Neural progenitor cell (in vitro differentiated cells): ENCODE results near the gene PGGT1B. TPM values are rescaled to one million over a fixed set of nuclear protein-coding genes. Genes with fewer than 3 reads are reported as not detected.

Experiments
- DNase-seq: peaks from one replicate; pipeline ENCODE4 v3.0.0-alpha.2; 2016; ENCODE audit warnings: low spot score
- H2AFZ ChIP-seq: fragments of 200-600 bp; sonication (generic); replicated peaks from 2 replicates; pipeline ENCODE4 v1.6.1; 2016; ENCODE audit warnings: antibody characterized with exemption
- H3F3A ChIP-seq: fragments of 200-600 bp; sonication (generic); 2 replicates; pipeline ENCODE4 v1.6.1; 2016; ENCODE audit warnings: antibody characterized with exemption, low read depth
- H3K27ac ChIP-seq: fragments of 200-600 bp; sonication (generic); 2 replicates; pipeline ENCODE4 v1.5.1; 2016; ENCODE audit warnings: mild to moderate bottlenecking
- H3K27me3 ChIP-seq: fragments of 200-600 bp; sonication (generic); 2 replicates; pipeline ENCODE4 v1.6.1; 2016; ENCODE audit warnings: mild to moderate bottlenecking, moderate library complexity
- H3K36me3 ChIP-seq: fragments of 200-600 bp; sonication (generic); 2 replicates; pipeline ENCODE4 v1.5.1; 2016
- H3K4me1 ChIP-seq: fragments of 200-600 bp; sonication (generic); 2 replicates; pipeline ENCODE4 v1.6.1; 2016; ENCODE audit warnings: mixed run types
- H3K4me2 ChIP-seq: fragments of 200-600 bp; sonication (generic); 2 replicates; pipeline ENCODE4 v1.6.1; 2016
- H3K4me3 ChIP-seq: fragments of 200-600 bp; sonication (generic); 2 replicates; pipeline ENCODE4 v1.5.1; 2016
- H3K79me2 ChIP-seq: fragments of 200-600 bp; sonication (generic); 2 replicates; pipeline ENCODE4 v1.6.1; 2016; ENCODE audit warnings: low read depth
- H3K9ac ChIP-seq: fragments of 200-600 bp; sonication (generic); 2 replicates; pipeline ENCODE4 v1.6.1; 2016
- H3K9me3 ChIP-seq: fragments of 200-600 bp; sonication (generic); 2 replicates; pipeline ENCODE4 v1.5.1; 2016; ENCODE audit warnings: low read depth
- H4K20me1 ChIP-seq: fragments of 200-600 bp; sonication (generic); 2 replicates; pipeline ENCODE4 v1.6.1; 2016; ENCODE audit warnings: low read depth
- H3K27ac Mint-ChIP-seq: 3 replicates; pipeline ENCODE4 v1.8.0; 2021; ENCODE audit warnings: mixed read lengths
- H3K27me3 Mint-ChIP-seq: 2 replicates; pipeline ENCODE4 v1.8.0; 2022; ENCODE audit warnings: low read depth, mild to moderate bottlenecking, inconsistent platforms, moderate library complexity, mixed read lengths; ENCODE audit not compliant: insufficient read depth
- H3K36me3 Mint-ChIP-seq: 3 replicates; pipeline ENCODE4 v1.8.0; 2021; ENCODE audit warnings: mixed read lengths
- H3K4me1 Mint-ChIP-seq: 3 replicates; pipeline ENCODE4 v1.8.0; 2021; ENCODE audit warnings: mixed read lengths
- H3K4me3 Mint-ChIP-seq: 3 replicates; pipeline ENCODE4 v1.8.0; 2021; ENCODE audit warnings: mild to moderate bottlenecking, moderate library complexity, mixed read lengths
- H3K9me3 Mint-ChIP-seq: 3 replicates; pipeline ENCODE4 v1.8.0; 2020; ENCODE audit warnings: mixed read lengths
- CTCF ChIP-seq: fragments of 200-600 bp; sonication (generic); IDR thresholded peaks from 2 replicates; pipeline ENCODE4 v1.5.1; 2017; ENCODE audit warnings: antibody characterized with exemption, mild to moderate bottlenecking
- EZH2 ChIP-seq: fragments of 200-600 bp; sonication (generic); IDR thresholded peaks from 2 replicates; pipeline ENCODE4 v1.6.1; 2017; ENCODE audit warnings: antibody characterized with exemption, mild to moderate bottlenecking, moderate library complexity
- EZH2phosphoT487 ChIP-seq: fragments of 200-600 bp; sonication (generic); IDR thresholded peaks from 2 replicates; pipeline ENCODE4 v1.6.1; 2017; ENCODE audit warnings: antibody characterized with exemption
- total RNA-seq: library from RNA; depleted of rRNA; stranded (reverse); fragments of >200 nt; gene quantifications from 2 replicates; pipeline ENCODE4 v1.2.3, GENCODE V29; 2015; ENCODE audit warnings: low replicate concordance

Gene PGGT1B
- total RNA-seq, 1 donor from 2014 or later, result 20.6 TPM

DNA sequence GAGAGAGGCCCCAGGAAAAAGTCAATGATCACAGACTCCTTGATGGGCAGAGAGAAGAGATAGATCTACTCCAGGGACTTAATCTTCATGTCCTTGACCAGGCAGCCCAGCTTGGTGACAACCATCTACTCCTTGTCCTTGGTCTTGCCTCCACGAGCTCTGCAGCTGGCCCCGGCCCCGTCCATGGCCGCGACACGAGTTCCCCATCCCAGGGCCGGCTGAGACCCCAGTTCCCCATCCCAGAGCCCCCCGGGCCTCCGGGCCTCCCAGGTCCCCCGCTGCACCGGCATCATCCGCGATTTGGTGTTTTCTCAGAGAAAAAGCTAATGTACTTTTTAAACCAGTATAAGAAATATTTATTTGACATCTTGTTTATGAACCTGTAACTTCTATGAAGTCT, 2.5 kb upstream of the PGGT1B start:
- no peak overlapping the region for H2AFZ ChIP-seq
- Mint-ChIP-seq H3K36me3 (peaks cover 1% of the 10 kb centered on the region), H3K27me3 (no peaks in the 10 kb centered on the region), H3K9me3 (no peaks in the 10 kb centered on the region), H3K4me1 (peaks cover 20% of the 10 kb centered on the region), H3K4me3 (no peak overlapping the region), H3K27ac (no peak overlapping the region)
- H3K9me3 ChIP-seq, result no peaks in the 10 kb centered on the region
- no peak overlapping the region for H3K9ac ChIP-seq
- H3K4me3 ChIP-seq, result no peak overlapping the region
- TF ChIP-seq CTCF (no peak), EZH2 (no peak), EZH2phosphoT487 (no peak)
- no peak overlapping the region for H3K27ac ChIP-seq
- H4K20me1 ChIP-seq, result peaks cover 6% of the 10 kb centered on the region
- H3K27me3 ChIP-seq, result no peaks in the 10 kb centered on the region
- peaks cover 8% of the 10 kb centered on the region for H3K36me3 ChIP-seq
- H3F3A ChIP-seq, result peaks cover 22% of the 10 kb centered on the region
- H3K4me2 ChIP-seq, result no peak overlapping the region
- H3K4me1 ChIP-seq, result peaks cover 11% of the 10 kb centered on the region
- peaks cover 20% of the 10 kb centered on the region for H3K79me2 ChIP-seq
- no peak for DNase-seq

GRCh38 chr5:115264786-115265185, 2.1 kb upstream of the PGGT1B start:
- Histone ChIP-seq H3K9ac (no peak overlapping the region), H3K36me3 (peaks cover 8% of the 10 kb centered on the region), H2AFZ (no peak overlapping the region), H3K27me3 (no peaks in the 10 kb centered on the region), H3F3A (peaks cover 22% of the 10 kb centered on the region), H3K4me1 (peaks cover 11% of the 10 kb centered on the region), H3K4me2 (no peak overlapping the region), H4K20me1 (peaks cover 7% of the 10 kb centered on the region), H3K79me2 (peaks cover 24% of the 10 kb centered on the region), H3K9me3 (no peaks in the 10 kb centered on the region), H3K4me3 (no peak overlapping the region), H3K27ac (no peak overlapping the region)
- no peaks in the 10 kb centered on the region for H3K9me3 Mint-ChIP-seq
- H3K4me1 Mint-ChIP-seq, result peaks cover 20% of the 10 kb centered on the region
- H3K36me3 Mint-ChIP-seq, result peaks cover 1% of the 10 kb centered on the region
- TF ChIP-seq CTCF, result no peak
- DNase-seq, result no peak
- no peak overlapping the region for H3K27ac Mint-ChIP-seq
- H3K4me3 Mint-ChIP-seq, result no peak overlapping the region
- no peaks in the 10 kb centered on the region for H3K27me3 Mint-ChIP-seq

GRCh38 chr5:115263078-115263380, 352 bp upstream of the PGGT1B start:
- H3K27me3 Mint-ChIP-seq, result no peaks in the 10 kb centered on the region
- H3K9ac ChIP-seq, result peak overlapping the region; percentile 47
- peak overlapping the region; percentile 87 for H3K4me2 ChIP-seq
- H3K27ac ChIP-seq, result no peak overlapping the region
- H3K9me3 Mint-ChIP-seq, result no peaks in the 10 kb centered on the region
- H3K4me1 Mint-ChIP-seq, result peaks cover 20% of the 10 kb centered on the region
- no peaks in the 10 kb centered on the region for H3K9me3 ChIP-seq
- H3K36me3 ChIP-seq, result peaks cover 7% of the 10 kb centered on the region
- H4K20me1 ChIP-seq, result peaks cover 7% of the 10 kb centered on the region
- H3K4me3 ChIP-seq, result peak overlapping the region; percentile 83
- H3K36me3 Mint-ChIP-seq, result peaks cover 3% of the 10 kb centered on the region
- peak overlapping the region; percentile 98 for H3K27ac Mint-ChIP-seq
- H3K27me3 ChIP-seq, result no peaks in the 10 kb centered on the region
- TF ChIP-seq CTCF (no peak), EZH2phosphoT487 (no peak), EZH2 (peak; percentile 55)
- H2AFZ ChIP-seq, result peak overlapping the region; percentile 96
- H3F3A ChIP-seq, result peaks cover 22% of the 10 kb centered on the region
- DNase-seq, result no peak
- H3K79me2 ChIP-seq, result peaks cover 40% of the 10 kb centered on the region
- peaks cover 11% of the 10 kb centered on the region for H3K4me1 ChIP-seq
- peak overlapping the region; percentile 94 for H3K4me3 Mint-ChIP-seq

GRCh38 chr5:115262011-115262320, 711 bp downstream of the PGGT1B start:
- Histone ChIP-seq H3K4me3 (peak overlapping the region; percentile 83), H4K20me1 (peaks cover 7% of the 10 kb centered on the region), H3K27ac (peak overlapping the region; percentile 11), H3K36me3 (no peaks in the 10 kb centered on the region), H3K9me3 (no peaks in the 10 kb centered on the region), H2AFZ (peak overlapping the region; percentile 96), H3K9ac (peak overlapping the region; percentile 47), H3K4me1 (peaks cover 11% of the 10 kb centered on the region), H3K27me3 (no peaks in the 10 kb centered on the region), H3F3A (peaks cover 22% of the 10 kb centered on the region), H3K4me2 (peak overlapping the region; percentile 87), H3K79me2 (peaks cover 51% of the 10 kb centered on the region)
- Mint-ChIP-seq H3K4me3 (peak overlapping the region; percentile 94), H3K36me3 (peaks cover 3% of the 10 kb centered on the region), H3K9me3 (no peaks in the 10 kb centered on the region), H3K4me1 (peaks cover 20% of the 10 kb centered on the region), H3K27me3 (no peaks in the 10 kb centered on the region), H3K27ac (peak overlapping the region; percentile 65)
- no peak for TF ChIP-seq EZH2
- no peak for TF ChIP-seq EZH2phosphoT487
- no peak for TF ChIP-seq CTCF
- DNase-seq, result peak; percentile 24
